GM18507 (cell line): ENCODE results near the gene MYO1B.

Experiments used
- DNase-seq: peaks from one replicate; pipeline ENCODE4 v3.0.0; 2011; ENCODE audit warnings: low read depth; ENCODE audit not compliant: insufficient read length; ENCODE audit errors: extremely low spot score
- FAIRE-seq: peaks from 2 replicates; lab custom pipeline; 2011; peaks lifted over from hg19 to GRCh38; lab: Jason Lieb, UNC

MYO1B gene

GRCh38 chr2:191383486-191383885 lies 138.3 kb downstream of the MYO1B start:
- FAIRE-seq (no peak), DNase-seq (no peak)

GRCh38 chr2:191384829-191385228 lies 139.6 kb downstream of the MYO1B start:
- DNase-seq = no peak
- no peak for FAIRE-seq

GRCh38 chr2:191385416-191386160 lies 140.4 kb downstream of the MYO1B start:
- FAIRE-seq (no peak), DNase-seq (no peak)

GRCh38 chr2:191386938-191387536 lies 141.8 kb downstream of the MYO1B start:
- FAIRE-seq = no peak
- DNase-seq = no peak

- FAIRE-seq (no peak), DNase-seq (no peak)
These were observed 144.1 kb downstream of the MYO1B start for GRCh38 chr2:191389288-191389687.

- no peak for DNase-seq
- no peak for FAIRE-seq
These were observed 146.0 kb downstream of the MYO1B start for GRCh38 chr2:191391171-191391570.

GRCh38 chr2:191394043-191394442 lies 148.8 kb downstream of the MYO1B start:
- FAIRE-seq = no peak
- no peak for DNase-seq

- FAIRE-seq (no peak), DNase-seq (no peak)
These were observed 151.6 kb downstream of the MYO1B start for GRCh38 chr2:191396794-191397193.

- DNase-seq (no peak), FAIRE-seq (no peak)
These were observed 154.4 kb downstream of the MYO1B start for GRCh38 chr2:191399601-191400000.

GRCh38 chr2:191401287-191401686 lies 156.1 kb downstream of the MYO1B start:
- no peak for FAIRE-seq
- no peak for DNase-seq

GRCh38 chr2:191402966-191403565 lies 157.9 kb downstream of the MYO1B start:
- DNase-seq = no peak
- no peak for FAIRE-seq

- DNase-seq (no peak), FAIRE-seq (no peak)
These were observed 159.4 kb downstream of the MYO1B start for GRCh38 chr2:191404568-191404991.

- FAIRE-seq = no peak
- DNase-seq = no peak
These were observed 160.3 kb downstream of the MYO1B start for GRCh38 chr2:191405546-191405945.

GRCh38 chr2:191410646-191411436 lies 165.6 kb downstream of the MYO1B start:
- no peak for FAIRE-seq
- no peak for DNase-seq

GRCh38 chr2:191411472-191411871 lies 166.3 kb downstream of the MYO1B start:
- DNase-seq (no peak), FAIRE-seq (no peak)

GRCh38 chr2:191412353-191412752 lies 167.1 kb downstream of the MYO1B start:
- no peak for DNase-seq
- FAIRE-seq = no peak

- FAIRE-seq (no peak), DNase-seq (no peak)
These were observed 169.9 kb downstream of the MYO1B start for GRCh38 chr2:191415101-191415500.

GRCh38 chr2:191415858-191416257 lies 170.7 kb downstream of the MYO1B start:
- no peak for DNase-seq
- FAIRE-seq = no peak

- DNase-seq (no peak), FAIRE-seq (no peak)
These were observed 172.5 kb downstream of the MYO1B start for GRCh38 chr2:191417746-191418145.

GRCh38 chr2:191421950-191422349 lies 176.7 kb downstream of the MYO1B start:
- FAIRE-seq (no peak), DNase-seq (no peak)
